HCT116 (cell line): ENCODE results near the gene POLR3G. TPM values are rescaled to one million over a fixed set of nuclear protein-coding genes. Genes with fewer than 3 reads are reported as not detected.

ENCODE experiments used
- ATAC-seq: fragments of 200-7000 bp; cut with Tn5 transposase; 2 replicates; pipeline ENCODE4 v1.9.1; 2020; ENCODE audit warnings: mild to moderate bottlenecking, moderate library complexity
- BruUV-seq: library from RNA; stranded (reverse); fragments of 400-500 nt; replicated peaks from 2 replicates; lab custom pipeline; 2021; lab: Mats Ljungman, UMichigan
- CTCF ChIA-PET: fragments of 300-600 bp; sonication (Branson Sonifier 250); formaldehyde crosslinking; loops from one replicate; lab custom pipeline; 2021; ENCODE audit warnings: antibody characterized with exemption; lab: Charles Lee
- POLR2A ChIA-PET: fragments of 300-600, 350-600 bp; sonication (Branson Sonifier 250); formaldehyde crosslinking; loops from one replicate; lab custom pipeline; 2021; ENCODE audit warnings: antibody characterized with exemption; lab: Charles Lee
- RAD21 ChIA-PET, 2 experiments: fragments of 300-600 bp; sonication (Branson Sonifier 250); formaldehyde crosslinking; loops; one replicate each; lab custom pipeline; 2023; ENCODE audit warnings: low total read pairs in 2 of 2; ENCODE audit not compliant: uncharacterized antibody in 2 of 2, unreplicated experiment in 2 of 2, low non-redundant PET in 1 of 2; lab: Charles Lee
- DNase-seq: peaks from one replicate; pipeline ENCODE4 v3.0.0-alpha.2; 2010; ENCODE audit warnings: low read depth, low spot score
- H2AFZ ChIP-seq: fragments of 200-600 bp; shearing (Covaris generic), sonication (generic); 2 replicates; pipeline ENCODE4 v1.6.1; 2017; ENCODE audit warnings: low read depth, mixed run types, mixed read lengths, antibody characterized with exemption, low read length; ENCODE audit not compliant: poor library complexity, severe bottlenecking
- H3K27ac ChIP-seq: 2 replicates; pipeline ENCODE4 v1.5.1; 2012; ENCODE audit warnings: low read depth, low read length
- H3K27me3 ChIP-seq: fragments of 200-600 bp; sonication (generic); 2 replicates; pipeline ENCODE4 v1.6.1; 2016; ENCODE audit warnings: mixed run types, low read length, mixed read lengths; ENCODE audit not compliant: insufficient read depth
- H3K36me3 ChIP-seq, 2 experiments: fragments of 200-500 bp in 1 of 2; fragments of 200-600 bp in 1 of 2; sonication (Bioruptor generic) in 1 of 2; sonication (generic) in 1 of 2; 2 replicates each; pipeline versions ENCODE4 v1.5.1 to v1.6.1; 2014 to 2016; ENCODE audit warnings: low read length in 2 of 2, inconsistent platforms in 1 of 2, mixed read lengths in 1 of 2, mixed run types in 1 of 2; ENCODE audit not compliant: insufficient read depth in 2 of 2, control insufficient read depth in 1 of 2
- H3K4me1 ChIP-seq, 2 experiments: fragments of 200-600 bp in 1 of 2; sonication (generic) in 1 of 2; 2 replicates each; pipeline versions ENCODE4 v1.5.1 to v1.6.1; 2012 to 2017; ENCODE audit warnings: low read length in 2 of 2, inconsistent platforms in 1 of 2, mild to moderate bottlenecking in 1 of 2, mixed read lengths in 1 of 2, mixed run types in 1 of 2, moderate library complexity in 1 of 2; ENCODE audit not compliant: insufficient read depth in 2 of 2, control insufficient read depth in 1 of 2
- H3K4me2 ChIP-seq: fragments of 200-600 bp; sonication (generic); 2 replicates; pipeline ENCODE4 v1.6.1; 2017; ENCODE audit warnings: mixed run types, low read length, mixed read lengths
- H3K4me3 ChIP-seq, 2 experiments: fragments of 200-600 bp in 1 of 2; sonication (generic) in 1 of 2; replicated peaks in 1 of 2; 2 replicates each; pipeline ENCODE4 v1.5.1; 2011 to 2016; ENCODE audit warnings: low read length in 2 of 2, control low read depth in 1 of 2, low read depth in 1 of 2, mild to moderate bottlenecking in 1 of 2, mixed read lengths in 1 of 2, mixed run types in 1 of 2
- H3K79me2 ChIP-seq: fragments of 200-600 bp; sonication (generic); 2 replicates; pipeline ENCODE4 v1.6.1; 2017; ENCODE audit warnings: mild to moderate bottlenecking, mixed run types, low read length, moderate library complexity, mixed read lengths; ENCODE audit not compliant: insufficient read depth
- H3K9ac ChIP-seq: fragments of 200-600 bp; sonication (generic); 2 replicates; pipeline ENCODE4 v1.6.1; 2016; ENCODE audit warnings: low read length, mixed read lengths
- H3K9me2 ChIP-seq: fragments of 200-600 bp; sonication (generic), shearing (Covaris generic); 2 replicates; pipeline ENCODE4 v1.6.1; 2017; ENCODE audit warnings: mixed run types, mild to moderate bottlenecking, moderate library complexity; ENCODE audit not compliant: insufficient read depth
- H3K9me3 ChIP-seq, 2 experiments: fragments of 200-500 bp in 1 of 2; fragments of 200-600 bp in 1 of 2; sonication (Bioruptor generic) in 1 of 2; sonication (generic) in 1 of 2; 2 replicates each; pipeline ENCODE4 v1.6.1; 2014 to 2017; ENCODE audit warnings: low read length in 2 of 2, mixed read lengths in 2 of 2, inconsistent platforms in 1 of 2, low read depth in 1 of 2, mild to moderate bottlenecking in 1 of 2, mixed run types in 1 of 2, moderate library complexity in 1 of 2; ENCODE audit not compliant: control insufficient read depth in 1 of 2, insufficient read depth in 1 of 2
- H4K20me1 ChIP-seq: fragments of 200-600 bp; sonication (generic), shearing (Covaris generic); 2 replicates; pipeline ENCODE4 v1.6.1; 2017; ENCODE audit warnings: mixed run types, mild to moderate bottlenecking, moderate library complexity; ENCODE audit not compliant: insufficient read depth
- ATF3 ChIP-seq: IDR thresholded peaks from 2 replicates; pipeline ENCODE4 v1.6.1; 2012
- ELF1 ChIP-seq: IDR thresholded peaks from 2 replicates; pipeline ENCODE4 v1.6.1; 2012; ENCODE audit warnings: low read depth, borderline replicate concordance
- EZH2 ChIP-seq: fragments of 200-600 bp; sonication (generic); IDR thresholded peaks from 2 replicates; pipeline ENCODE4 v1.6.1; 2017; ENCODE audit warnings: antibody characterized with exemption, mixed run types
- FOSL1 ChIP-seq: IDR thresholded peaks from 2 replicates; pipeline ENCODE4 v1.6.1; 2012; ENCODE audit warnings: low read depth
- JUND ChIP-seq: IDR thresholded peaks from 2 replicates; pipeline ENCODE4 v1.6.1; 2012
- POLR2A ChIP-seq: IDR thresholded peaks from 2 replicates; pipeline ENCODE4 v1.7.0; 2011; ENCODE audit warnings: borderline replicate concordance; ENCODE audit not compliant: insufficient read depth, insufficient read length; ENCODE audit errors: extremely low read depth
- POLR2AphosphoS5 ChIP-seq: IDR thresholded peaks from 2 replicates; pipeline ENCODE4 v1.6.1; 2011; ENCODE audit warnings: mild to moderate bottlenecking, low read depth, low read length, moderate library complexity
- REST ChIP-seq: IDR thresholded peaks from 2 replicates; pipeline ENCODE4 v1.6.1; 2012; ENCODE audit warnings: low read depth
- SRF ChIP-seq: IDR thresholded peaks from 2 replicates; pipeline ENCODE4 v1.6.1; 2012; ENCODE audit warnings: low read depth
- TCF7L2 ChIP-seq: IDR thresholded peaks from 2 replicates; pipeline ENCODE4 v1.7.0; 2011; ENCODE audit warnings: borderline replicate concordance, inconsistent platforms; ENCODE audit not compliant: insufficient read depth, insufficient read length; ENCODE audit errors: extremely low read depth
- ZFX ChIP-seq: fragments of 450-650 bp; IDR thresholded peaks from 2 replicates; pipeline ENCODE4 v1.6.1; 2017
- ZNF274 ChIP-seq: fragments of 200-500 bp; sonication (Bioruptor generic); IDR thresholded peaks from 2 replicates; pipeline ENCODE4 v1.6.1; 2014; ENCODE audit warnings: mild to moderate bottlenecking, low read depth, low read length, inconsistent platforms
- intact Hi-C: fragments of 100-400 bp; cut with micrococcal nuclease; formaldehyde crosslinking; loops from 2 replicates; pipeline ENCODE4 v1.10.0; 2022
- total RNA-seq: library from RNA; stranded (reverse); gene quantifications from one replicate; pipeline ENCODE4 v1.2.1, GENCODE V29; 2021; ENCODE audit not compliant: unreplicated experiment

POLR3G gene
- total RNA-seq, 1 experiment from 2014 or later: 44.8 TPM

- RAD21 ChIA-PET: no interaction called here
- Histone ChIP-seq H3K9me2 (no peaks in the 10 kb centered on the region), H3K9me3 (no peaks in the 10 kb centered on the region), H3K27ac (no peak overlapping the region), H3K4me3 (no peak overlapping the region), H3K27me3 (no peaks in the 10 kb centered on the region), H2AFZ (no peak overlapping the region), H3K4me1 (peaks cover 6 to 31% of the 10 kb centered on the region in 2 experiments; a peak in 3 of 4 replicates), H3K9ac (no peak overlapping the region)
- intact Hi-C loops: no loop called here
- no peak for DNase-seq
- CTCF ChIA-PET: no interaction called here
- no TSS peak for BruUV-seq
- no peak for TF ChIP-seq ATF3
- TF ChIP-seq TCF7L2: no peak
- TF ChIP-seq POLR2A: no peak
- no peak for TF ChIP-seq ELF1
- TF ChIP-seq ZNF274: no peak
- no peak for TF ChIP-seq POLR2AphosphoS5
- TF ChIP-seq JUND: no peak
- no peak for TF ChIP-seq SRF
- TF ChIP-seq, all 23 proteins: peak for 0
- H3K36me3 ChIP-seq: 0 out of 4 replicates have a peak, but pooled peaks cover 0 to 2% of the 10 kb centered on the region in 2 experiments
- no peaks in the 10 kb centered on the region for H4K20me1 ChIP-seq
- no peak overlapping the region for H3K4me2 ChIP-seq
- no peak for ATAC-seq
- POLR2A ChIA-PET: no interaction called here
- peaks cover 79% of the 10 kb centered on the region for H3K79me2 ChIP-seq
These were observed 2.4 kb downstream of the POLR3G start for GRCh38 chr5:90477073-90477472.

GRCh38 chr5:90477621-90478215, 3.1 kb downstream of the POLR3G start:
- no peak for TF ChIP-seq REST
- no peak for TF ChIP-seq ZFX
- no peak for TF ChIP-seq EZH2
- TF ChIP-seq JUND: no peak
- TF ChIP-seq SRF: no peak
- TF ChIP-seq FOSL1: no peak
- ChIA-PET CTCF (no interaction called here), RAD21 (no interaction called here), POLR2A (no interaction called here)
- DNase-seq: no peak
- Histone ChIP-seq H2AFZ (no peak overlapping the region), H3K79me2 (peaks cover 79% of the 10 kb centered on the region), H3K36me3 (0 out of 4 replicates have a peak, but pooled peaks cover 0 to 2% of the 10 kb centered on the region in 2 experiments), H3K27me3 (no peaks in the 10 kb centered on the region), H3K4me1 (peaks cover 6 to 28% of the 10 kb centered on the region in 2 experiments; a peak in 3 of 4 replicates), H3K9me3 (no peaks in the 10 kb centered on the region), H3K4me3 (no peak overlapping the region), H3K9ac (no peak overlapping the region), H3K9me2 (no peaks in the 10 kb centered on the region), H3K4me2 (no peak overlapping the region), H3K27ac (no peak overlapping the region), H4K20me1 (no peaks in the 10 kb centered on the region)
- no TSS peak for BruUV-seq
- intact Hi-C loops: no loop called here
- no peak for ATAC-seq
